ENCODE results near the gene WDR4. TPM values are rescaled to one million over a fixed set of nuclear protein-coding genes. Genes with fewer than 3 reads are reported as not detected.
A peak's percentile ranks its signal among the peaks of the same experiment; 100 is the strongest.

Gene WDR4
- total and polyA plus RNA-seq, 9 of the 15 experiments (the other 6 are each of a cell fraction or from before 2014, with no cell fraction given) = 5.4 to 95.4 (median 32.1) TPM

- TF ChIP-seq CBX3 (IDR thresholded peaks at IDR 0.05; ENCODE audit: borderline replicate concordance in 1 of 2, low read length in 2 of 2) = no peak
- peak; percentile 51; the same call in 1 of the 2 replicates for TF ChIP-seq THRAP3 (IDR thresholded peaks at IDR 0.05; ENCODE audit: borderline replicate concordance)
- no peak for TF ChIP-seq SRF (CRISPR knock-in tag; IDR thresholded peaks at IDR 0.05)
- TF ChIP-seq GATAD2A (IDR thresholded peaks at IDR 0.05) = no peak
- TF ChIP-seq ARID2 (IDR thresholded peaks at IDR 0.05) = peak; percentile 68; the same call in 1 of the 2 replicates
- no peak for TF ChIP-seq ATF7 (IDR thresholded peaks at IDR 0.05)
- TF ChIP-seq ZNF77 (CRISPR knock-in tag; IDR thresholded peaks at IDR 0.05) = no peak
- no peak for TF ChIP-seq HOMEZ (CRISPR knock-in tag; IDR thresholded peaks at IDR 0.05)
- TF ChIP-seq THRB (CRISPR knock-in tag; conservative IDR thresholded peaks at IDR 0.05) = no peak
- TF ChIP-seq CXXC5 (CRISPR knock-in tag; IDR thresholded peaks at IDR 0.05) = no peak
- no peak for TF ChIP-seq ZNF316 (IDR thresholded peaks at IDR 0.05)
- TF ChIP-seq TARDBP (IDR thresholded peaks at IDR 0.05) = no peak
- TF ChIP-seq, protein P1, sequence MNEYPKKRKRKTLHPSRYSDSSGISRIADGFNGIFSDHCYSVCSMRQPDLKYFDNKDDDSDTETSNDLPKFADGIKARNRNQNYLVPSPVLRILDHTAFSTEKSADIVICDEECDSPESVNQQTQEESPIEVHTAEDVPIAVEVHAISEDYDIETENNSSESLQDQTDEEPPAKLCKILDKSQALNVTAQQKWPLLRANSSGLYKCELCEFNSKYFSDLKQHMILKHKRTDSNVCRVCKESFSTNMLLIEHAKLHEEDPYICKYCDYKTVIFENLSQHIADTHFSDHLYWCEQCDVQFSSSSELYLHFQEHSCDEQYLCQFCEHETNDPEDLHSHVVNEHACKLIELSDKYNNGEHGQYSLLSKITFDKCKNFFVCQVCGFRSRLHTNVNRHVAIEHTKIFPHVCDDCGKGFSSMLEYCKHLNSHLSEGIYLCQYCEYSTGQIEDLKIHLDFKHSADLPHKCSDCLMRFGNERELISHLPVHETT (CRISPR knock-in tag; conservative IDR thresholded peaks at IDR 0.05 in 1 of 2, IDR thresholded peaks at IDR 0.05 in 1 of 2) = no peak
- TF ChIP-seq ETV6 (IDR thresholded peaks at IDR 0.05; ENCODE audit: borderline replicate concordance in 1 of 2, low read depth in 2 of 2, low read length in 1 of 2) = no peak
- TF ChIP-seq ETV6 (CRISPR knock-in tag; IDR thresholded peaks at IDR 0.05; ENCODE audit: borderline replicate concordance) = no peak
- TF ChIP-seq MTA1 (IDR thresholded peaks at IDR 0.05; ENCODE audit: borderline replicate concordance) = no peak
- no peak for TF ChIP-seq RBM17 (IDR thresholded peaks at IDR 0.05; ENCODE audit: borderline replicate concordance, low read depth, low read length)
- no peak for TF ChIP-seq NCOR1 (IDR thresholded peaks at IDR 0.05)
- no peak for TF ChIP-seq RAD51 (IDR thresholded peaks at IDR 0.05; ENCODE audit: borderline replicate concordance, low read depth)
- TF ChIP-seq FOXO4 (CRISPR knock-in tag; IDR thresholded peaks at IDR 0.05) = no peak
- TF ChIP-seq SRSF7 (optimal IDR thresholded peaks at IDR 0.05; ENCODE audit: low read depth, low read length) = no peak
- TF ChIP-seq, protein P2, sequence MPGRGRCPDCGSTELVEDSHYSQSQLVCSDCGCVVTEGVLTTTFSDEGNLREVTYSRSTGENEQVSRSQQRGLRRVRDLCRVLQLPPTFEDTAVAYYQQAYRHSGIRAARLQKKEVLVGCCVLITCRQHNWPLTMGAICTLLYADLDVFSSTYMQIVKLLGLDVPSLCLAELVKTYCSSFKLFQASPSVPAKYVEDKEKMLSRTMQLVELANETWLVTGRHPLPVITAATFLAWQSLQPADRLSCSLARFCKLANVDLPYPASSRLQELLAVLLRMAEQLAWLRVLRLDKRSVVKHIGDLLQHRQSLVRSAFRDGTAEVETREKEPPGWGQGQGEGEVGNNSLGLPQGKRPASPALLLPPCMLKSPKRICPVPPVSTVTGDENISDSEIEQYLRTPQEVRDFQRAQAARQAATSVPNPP (IDR thresholded peaks at IDR 0.05; ENCODE audit: borderline replicate concordance, insufficient read depth, insufficient read length) = no peak
- no peak for TF ChIP-seq SAFB2 (IDR thresholded peaks at IDR 0.05; ENCODE audit: borderline replicate concordance, low read depth, low read length, severe bottlenecking)
- TF ChIP-seq CREM (IDR thresholded peaks at IDR 0.05; ENCODE audit: low read depth) = peak; percentile 29; the same call in 1 of the 2 replicates
Measured at GRCh38 chr21:42818328-42818749, 61.0 kb downstream of the WDR4 start (continued).
